COLO829 (cell line): Measurements from ENCODE around the gene DNAJC6.
A peak's percentile ranks its signal among the peaks of the same experiment; 100 is the strongest.
"Not testable (repeated sequence)": the region's sequence is repeated elsewhere in the genome, so short reads cannot be mapped to it uniquely, and the experiment has no call there.

Experiments
- DNase-seq: peaks from one replicate; pipeline ENCODE4 v3.0.0; 2012; ENCODE audit warnings: low spot score

DNAJC6 gene

GRCh38 chr1:65309304-65310077 is at the start of gene DNAJC6:
TSS of gene DNAJC6 (plus strand) at chr1:65309543. CDS start at chr1:65309746, 203 bp downstream.
- peak; percentile 6 for DNase-seq

- DNase-seq = no peak
Observed at GRCh38 chr1:65259816-65260215, 49.5 kb upstream of the DNAJC6 start.

DNA sequence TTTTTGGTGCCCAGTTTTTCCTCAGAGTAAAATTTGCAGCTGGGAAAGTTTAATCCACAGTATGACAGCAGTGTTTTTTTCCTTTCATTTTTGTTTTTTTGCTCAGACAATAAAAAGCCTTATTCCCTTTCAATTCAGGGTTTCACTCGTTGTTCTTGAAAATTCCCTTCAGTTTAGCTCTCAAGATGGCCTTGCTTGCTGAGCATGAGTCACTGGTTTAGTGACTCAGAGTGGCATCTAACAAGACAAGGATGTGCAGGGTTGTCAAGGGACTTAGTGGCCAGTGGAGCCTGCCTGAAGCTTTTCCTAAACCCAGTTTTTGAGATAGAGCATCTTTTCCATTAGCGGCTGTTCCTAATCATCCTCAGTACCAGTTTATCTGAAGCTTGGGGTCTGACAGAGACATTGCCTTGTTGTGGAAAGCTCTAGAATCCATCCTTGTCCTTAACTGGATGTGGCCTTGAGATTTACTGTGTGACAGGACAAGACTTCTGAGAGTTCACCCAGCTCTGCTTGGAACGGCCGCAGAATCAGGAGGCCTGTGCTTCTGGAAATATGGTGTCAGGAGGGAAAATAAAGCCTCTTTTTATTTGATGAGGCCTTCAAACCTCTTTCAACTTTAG is 48.4 kb upstream of the DNAJC6 start:
- DNase-seq = peak; percentile 81

DNA sequence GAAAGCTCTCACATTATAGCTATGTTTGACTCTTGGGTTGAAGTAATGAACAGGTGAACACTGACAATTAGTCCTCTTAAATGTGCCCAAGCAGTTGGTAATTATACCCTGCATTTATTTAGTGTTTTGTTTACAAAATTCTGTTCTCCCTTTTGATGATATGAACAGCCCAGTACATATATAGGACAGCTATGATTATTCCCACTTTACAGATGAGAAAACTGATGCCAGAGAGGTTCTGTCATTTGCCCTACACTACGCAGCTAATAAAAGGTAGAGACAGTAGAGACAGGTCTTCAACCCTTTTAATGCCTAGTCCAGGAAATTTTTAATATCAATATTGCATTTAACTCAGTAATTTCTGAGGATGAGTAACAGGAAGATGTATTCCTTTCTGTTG is 46.1 kb upstream of the DNAJC6 start:
- no peak for DNase-seq

DNA sequence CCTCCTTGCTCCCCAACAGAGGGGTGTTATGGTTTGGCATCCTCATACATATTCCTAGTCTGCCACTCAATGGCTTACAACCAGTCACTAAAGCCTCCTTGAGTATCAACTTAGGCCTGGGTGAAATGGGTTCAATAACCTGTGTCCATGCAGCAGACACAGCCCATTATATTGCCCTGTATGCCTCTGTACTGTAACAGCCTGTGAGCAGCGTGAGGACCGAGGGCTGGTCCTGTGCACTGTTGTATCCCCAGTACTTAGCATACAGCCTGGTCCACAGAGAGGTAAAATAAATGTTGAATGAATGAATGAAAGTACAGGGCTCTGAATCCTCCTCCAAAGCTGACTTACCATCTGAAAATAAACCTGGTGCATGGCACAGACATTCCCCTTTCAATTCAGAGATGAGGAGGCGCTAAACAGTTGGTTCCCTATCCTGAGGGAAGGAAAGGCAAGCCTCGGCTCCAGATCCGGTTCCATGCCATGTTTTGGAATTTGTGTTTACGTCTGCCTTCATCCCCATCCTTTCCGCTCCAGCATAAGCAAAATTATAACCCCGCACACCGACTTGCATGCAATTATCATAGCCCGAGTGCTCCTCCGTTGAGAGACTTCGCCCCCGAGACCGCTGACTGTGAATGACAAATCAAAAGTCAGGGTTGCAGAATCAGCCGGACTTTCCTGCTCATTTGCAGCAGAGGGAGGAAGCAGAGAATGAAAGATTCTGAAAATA is 45.0 kb upstream of the DNAJC6 start:
- no peak for DNase-seq

GRCh38 chr1:65265296-65265650 is 44.1 kb upstream of the DNAJC6 start:
- DNase-seq = no peak

- no peak for DNase-seq
Observed at GRCh38 chr1:65265651-65266351, 43.5 kb upstream of the DNAJC6 start.

DNA sequence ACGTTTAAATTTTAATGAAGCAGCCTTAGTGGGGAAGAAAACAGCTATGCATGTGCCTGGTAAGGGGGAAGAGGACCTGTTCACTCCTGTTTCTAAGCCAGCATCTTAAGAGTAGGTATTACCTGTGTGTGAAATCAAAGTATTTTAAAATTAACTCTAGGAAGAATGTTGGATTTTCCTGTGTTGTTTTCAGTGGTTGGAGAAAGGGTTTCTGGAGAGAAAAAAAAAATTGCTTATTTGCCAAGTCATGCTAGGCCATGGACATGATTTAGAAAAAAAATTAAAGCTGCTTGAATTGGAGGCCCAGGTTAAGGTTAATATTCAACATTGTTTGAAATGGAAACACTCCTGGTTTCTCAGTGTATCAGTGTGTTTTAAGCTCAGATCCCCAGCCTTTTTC is 42.9 kb upstream of the DNAJC6 start:
- DNase-seq = no peak

GRCh38 chr1:65267271-65267670 is 42.1 kb upstream of the DNAJC6 start:
- DNase-seq = no peak

DNA sequence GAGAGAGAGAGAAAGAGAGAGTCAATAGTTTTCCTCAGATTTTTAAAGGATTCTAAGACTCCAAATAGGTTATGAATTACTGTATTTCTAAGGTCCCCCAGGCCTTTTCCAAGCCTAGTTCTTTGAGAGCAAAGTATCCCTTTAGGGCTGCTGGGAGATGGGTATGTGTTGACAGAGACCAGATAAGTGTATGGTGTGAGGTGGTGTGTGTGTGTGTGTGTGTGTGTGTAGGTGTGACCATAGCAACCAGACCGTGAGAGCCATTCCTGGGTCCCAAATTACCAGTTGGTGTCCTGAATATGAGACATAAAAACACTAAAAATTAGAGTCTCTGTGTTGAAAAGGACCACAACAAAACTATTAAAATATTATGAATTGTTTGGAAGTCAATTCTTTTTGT is 41.7 kb upstream of the DNAJC6 start:
- DNase-seq = no peak

DNA sequence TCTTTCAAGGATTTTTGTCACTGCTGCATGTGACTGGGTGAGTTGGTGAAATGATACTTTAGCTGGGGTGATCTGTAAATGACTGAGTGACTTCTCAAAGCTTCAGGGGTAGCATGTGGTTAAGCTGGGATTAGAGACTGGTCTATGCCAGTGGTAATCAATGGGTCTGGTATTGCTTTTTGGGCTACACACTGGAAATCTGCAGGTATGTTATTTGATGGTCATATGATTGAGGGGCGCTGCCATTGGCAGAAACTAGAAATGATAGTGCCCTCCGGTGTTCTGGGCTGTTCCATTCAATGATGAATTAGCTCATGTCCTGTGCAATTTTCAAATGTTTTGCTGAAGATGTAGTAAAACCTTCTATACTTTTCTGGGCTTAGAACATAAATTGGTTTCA is 39.7 kb upstream of the DNAJC6 start:
- DNase-seq = no peak

- DNase-seq = no peak
Observed at GRCh38 chr1:65276197-65276939, 33.0 kb upstream of the DNAJC6 start.

GRCh38 chr1:65277605-65278347 is 31.6 kb upstream of the DNAJC6 start:
- DNase-seq = no peak

DNA sequence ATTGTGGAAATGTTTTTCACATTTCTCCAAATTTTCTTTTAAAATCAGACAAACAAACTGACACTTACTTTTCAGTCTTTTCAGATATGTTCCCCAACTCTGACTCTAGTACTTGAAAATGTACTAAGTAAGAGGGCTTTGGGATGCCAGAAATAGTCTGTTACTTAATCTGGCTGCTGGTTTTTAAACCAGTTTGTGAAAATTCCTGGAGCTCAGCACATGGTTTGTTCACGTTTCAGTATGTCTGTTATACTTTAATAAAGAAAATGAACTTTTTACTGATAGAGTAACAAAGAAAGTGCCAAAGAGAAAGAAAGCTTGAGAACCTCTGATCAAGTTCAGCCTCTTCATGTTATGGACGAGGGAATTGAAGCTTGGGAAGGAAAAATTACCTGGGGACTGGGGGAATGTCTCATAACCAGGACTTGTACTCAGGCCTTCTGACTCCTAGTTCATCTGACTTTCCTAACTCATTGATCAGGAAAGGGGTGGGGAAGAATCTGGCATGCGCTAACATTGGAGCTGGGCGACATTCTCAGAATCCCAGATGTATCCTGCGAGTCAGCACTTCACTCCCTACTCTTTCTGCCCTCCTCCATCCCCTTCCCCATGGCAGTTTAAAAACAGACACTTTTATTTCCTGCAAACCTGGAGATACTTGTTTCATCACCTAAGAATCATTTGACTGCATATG is 30.8 kb upstream of the DNAJC6 start:
- DNase-seq = no peak

DNA sequence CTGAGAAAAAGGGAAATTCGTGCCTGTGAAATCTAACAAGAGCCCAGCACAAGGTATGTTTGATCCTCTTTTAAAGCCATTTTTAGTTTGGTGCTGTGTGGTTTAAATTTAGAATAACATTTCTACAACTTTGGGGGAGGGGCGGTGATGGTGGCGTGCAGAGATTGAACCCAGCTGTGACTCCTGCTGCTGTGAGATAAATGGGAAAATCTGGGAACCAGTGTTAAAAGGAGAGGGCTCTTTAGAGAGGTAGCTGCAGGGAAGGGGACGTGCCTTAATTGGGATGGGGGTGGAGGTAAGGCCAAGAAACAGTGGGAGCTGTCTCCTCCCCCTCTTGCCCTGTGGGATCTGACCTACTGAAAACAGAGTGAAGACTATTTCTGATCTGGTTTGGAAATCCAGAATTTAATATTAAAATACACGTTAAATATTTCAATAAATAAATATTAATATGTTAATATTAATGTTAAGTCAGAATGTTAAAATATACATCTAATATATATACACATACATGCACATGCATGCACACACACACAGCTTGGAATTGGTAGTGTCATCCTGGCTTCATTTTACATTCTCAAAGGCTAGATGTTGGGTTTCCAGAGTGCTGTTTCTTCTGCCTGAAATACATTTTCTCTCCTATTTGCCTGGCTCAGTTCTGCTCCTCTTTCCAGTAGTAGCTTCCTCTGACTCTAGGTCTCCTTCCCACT is 30.1 kb upstream of the DNAJC6 start:
- no peak for DNase-seq

- no peak for DNase-seq
Observed at GRCh38 chr1:65281846-65282245, 27.5 kb upstream of the DNAJC6 start.

DNA sequence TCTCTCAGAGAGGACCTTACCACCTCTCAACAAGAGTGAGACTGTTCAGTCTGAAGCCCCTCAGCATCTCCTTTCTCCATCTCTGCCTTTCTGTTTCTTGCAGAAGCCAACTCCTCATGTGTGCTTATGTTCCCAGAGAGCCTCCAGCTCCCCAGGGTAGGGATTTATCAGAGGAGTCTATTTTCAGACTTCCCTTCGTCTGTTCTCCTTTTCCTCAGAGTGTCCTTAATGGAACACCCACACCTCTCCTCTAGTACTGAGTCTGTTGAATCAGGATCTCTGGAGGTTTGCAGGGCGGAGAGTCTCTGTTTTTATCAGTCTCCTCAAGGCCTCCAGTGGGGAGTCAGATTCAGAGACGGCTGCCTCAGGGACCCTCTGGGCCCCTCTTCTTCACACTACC is 25.1 kb upstream of the DNAJC6 start:
- DNase-seq = no peak

DNA sequence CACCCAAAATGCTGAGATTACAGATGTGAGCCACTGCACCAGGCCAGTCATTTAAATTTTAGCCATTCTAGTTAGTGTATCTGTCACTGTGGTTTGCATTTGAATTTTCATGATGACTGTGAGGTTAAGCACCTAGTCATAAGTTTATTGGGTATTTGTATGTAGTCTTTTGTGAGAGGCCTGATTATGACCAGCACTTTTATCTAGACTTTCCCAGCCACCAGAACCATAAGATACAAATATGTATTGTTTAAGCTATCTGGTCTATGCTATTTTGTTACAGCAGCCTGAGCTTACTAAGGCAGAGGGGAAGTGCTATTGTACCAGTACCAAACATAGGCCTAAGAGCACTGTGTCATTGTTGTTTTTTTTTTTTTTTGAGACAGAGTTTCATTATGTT is 19.9 kb upstream of the DNAJC6 start:
- DNase-seq = no peak

- not testable (repeated sequence) for DNase-seq
Observed at GRCh38 chr1:65291818-65292217, 17.5 kb upstream of the DNAJC6 start.
